ENCODE measurements around the gene IL17RB.

DNA sequence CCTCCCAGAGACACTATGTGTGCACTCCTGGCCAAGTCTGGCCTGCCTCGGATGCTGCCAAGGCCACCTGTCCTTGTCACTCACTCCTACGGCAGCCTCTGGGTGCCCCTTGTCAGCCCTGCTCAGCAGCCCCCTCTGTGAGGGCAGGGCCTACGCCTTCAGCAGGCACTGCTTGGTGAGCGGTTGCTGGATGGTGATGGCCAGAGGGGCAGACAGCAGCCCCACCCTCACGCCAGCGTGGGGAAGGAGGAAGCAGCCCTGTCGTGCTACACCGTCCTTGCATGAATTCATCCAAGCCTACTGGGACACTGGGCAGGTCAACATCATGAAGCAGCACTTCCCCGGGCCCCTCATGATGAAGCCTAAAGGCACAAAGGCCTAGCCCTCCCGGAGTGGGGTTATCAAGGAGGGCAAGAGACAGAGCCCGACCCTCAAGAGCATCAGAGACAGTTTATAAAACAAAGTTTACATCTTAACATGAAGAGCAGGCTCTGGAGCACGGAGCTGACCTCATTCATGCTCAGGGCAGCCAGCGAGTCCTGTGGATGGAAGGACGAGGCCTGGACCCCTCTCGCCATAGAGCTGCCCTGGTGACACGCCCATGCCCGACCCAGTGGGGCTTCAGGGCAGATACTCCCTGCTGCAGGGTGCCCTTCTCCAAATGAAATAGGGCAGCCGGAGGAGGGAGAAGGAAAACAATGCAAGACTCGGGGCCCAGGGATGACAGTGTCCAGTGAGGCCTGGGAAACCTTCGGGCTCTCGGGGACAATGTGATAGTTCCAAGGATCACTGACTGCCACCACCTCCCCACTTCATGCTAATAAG is 25.4 kb upstream of the IL17RB start:
- TF ChIP-seq, protein P1, sequence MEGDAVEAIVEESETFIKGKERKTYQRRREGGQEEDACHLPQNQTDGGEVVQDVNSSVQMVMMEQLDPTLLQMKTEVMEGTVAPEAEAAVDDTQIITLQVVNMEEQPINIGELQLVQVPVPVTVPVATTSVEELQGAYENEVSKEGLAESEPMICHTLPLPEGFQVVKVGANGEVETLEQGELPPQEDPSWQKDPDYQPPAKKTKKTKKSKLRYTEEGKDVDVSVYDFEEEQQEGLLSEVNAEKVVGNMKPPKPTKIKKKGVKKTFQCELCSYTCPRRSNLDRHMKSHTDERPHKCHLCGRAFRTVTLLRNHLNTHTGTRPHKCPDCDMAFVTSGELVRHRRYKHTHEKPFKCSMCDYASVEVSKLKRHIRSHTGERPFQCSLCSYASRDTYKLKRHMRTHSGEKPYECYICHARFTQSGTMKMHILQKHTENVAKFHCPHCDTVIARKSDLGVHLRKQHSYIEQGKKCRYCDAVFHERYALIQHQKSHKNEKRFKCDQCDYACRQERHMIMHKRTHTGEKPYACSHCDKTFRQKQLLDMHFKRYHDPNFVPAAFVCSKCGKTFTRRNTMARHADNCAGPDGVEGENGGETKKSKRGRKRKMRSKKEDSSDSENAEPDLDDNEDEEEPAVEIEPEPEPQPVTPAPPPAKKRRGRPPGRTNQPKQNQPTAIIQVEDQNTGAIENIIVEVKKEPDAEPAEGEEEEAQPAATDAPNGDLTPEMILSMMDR (IDR thresholded peaks at IDR 0.05), result no peak
- TF ChIP-seq POLR2A (IDR thresholded peaks at IDR 0.05), result no peak
- TF ChIP-seq POLR2AphosphoS5 (IDR thresholded peaks at IDR 0.05; ENCODE audit: insufficient read depth in 1 of 2, low read depth in 1 of 2), result no peak
